ENCODE results near the gene ESR2.
"Not testable (repeated sequence)": the region's sequence is repeated elsewhere in the genome, so short reads cannot be mapped to it uniquely, and the experiment has no call there.

Gene ESR2

DNA sequence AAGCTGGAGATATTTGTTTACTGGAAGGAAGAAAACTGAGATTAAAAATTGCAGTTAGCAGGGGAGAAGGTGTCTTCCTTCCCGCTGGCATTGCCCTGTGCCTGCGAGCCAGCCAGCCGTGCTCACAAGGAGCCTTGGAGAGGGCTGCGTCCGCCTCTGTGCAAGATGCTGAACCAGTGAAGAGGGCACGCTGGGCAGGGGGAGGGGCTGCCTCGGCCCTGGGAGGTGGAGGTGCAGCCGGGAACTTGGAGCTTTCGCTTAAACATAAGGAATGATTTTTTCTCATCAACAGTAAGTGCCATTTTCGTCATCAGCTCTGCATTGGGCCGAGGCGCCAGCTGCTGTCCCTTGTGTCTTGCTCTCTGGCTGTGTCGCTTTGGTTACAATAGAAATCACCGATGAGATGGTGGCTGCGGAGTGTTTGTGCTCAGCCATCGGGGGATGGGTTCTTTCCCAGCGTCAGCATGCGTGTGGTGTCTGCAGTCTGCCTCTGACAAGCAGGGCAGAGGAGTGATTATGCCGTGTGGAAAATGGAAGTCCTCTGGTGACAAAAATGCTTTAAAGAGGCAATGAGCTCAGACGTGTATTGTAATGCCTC lies 97.3 kb downstream of the ESR2 start:
- peak; percentile 68 for DNase-seq (ENCODE audit: low spot score)

DNA sequence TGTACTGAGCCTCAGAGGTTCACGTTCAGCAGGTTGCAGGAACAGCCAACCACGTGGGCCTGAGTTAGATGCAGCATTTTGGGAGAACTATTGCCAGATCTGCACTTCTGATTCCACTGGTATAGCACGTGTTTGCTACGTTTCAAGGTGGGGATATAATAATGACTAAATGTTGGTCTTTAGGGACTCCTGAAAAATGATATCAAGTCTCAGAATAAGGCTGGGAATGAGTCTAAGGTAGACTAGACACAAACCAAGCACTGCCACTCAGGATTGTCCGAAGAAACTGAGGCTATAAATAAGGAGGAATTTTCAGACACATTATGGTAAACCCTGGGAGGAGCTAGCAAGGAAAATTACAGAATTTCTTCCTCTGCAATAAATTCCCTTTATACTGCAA lies 98.1 kb downstream of the ESR2 start:
- no peak for DNase-seq (ENCODE audit: low spot score)

DNA sequence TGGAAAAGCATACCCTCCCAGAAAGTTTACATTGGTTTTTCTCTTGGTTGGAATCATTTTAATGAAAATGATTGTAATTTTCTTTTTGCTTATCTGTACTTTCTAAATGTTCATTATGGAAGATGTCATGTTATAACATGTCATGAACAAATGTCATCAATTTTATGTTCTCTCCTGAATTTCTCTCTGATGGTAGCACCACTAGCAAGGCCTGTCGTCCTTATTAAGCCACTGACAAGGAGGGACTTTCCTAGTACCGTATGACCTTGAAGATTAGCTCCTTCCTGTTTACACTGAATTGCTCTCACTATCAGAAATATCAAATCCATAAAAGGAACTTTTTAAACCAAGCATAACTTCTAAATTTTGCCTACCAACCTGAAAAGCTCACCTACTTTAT lies 99.0 kb downstream of the ESR2 start:
- DNase-seq (ENCODE audit: low spot score), result no peak

DNA sequence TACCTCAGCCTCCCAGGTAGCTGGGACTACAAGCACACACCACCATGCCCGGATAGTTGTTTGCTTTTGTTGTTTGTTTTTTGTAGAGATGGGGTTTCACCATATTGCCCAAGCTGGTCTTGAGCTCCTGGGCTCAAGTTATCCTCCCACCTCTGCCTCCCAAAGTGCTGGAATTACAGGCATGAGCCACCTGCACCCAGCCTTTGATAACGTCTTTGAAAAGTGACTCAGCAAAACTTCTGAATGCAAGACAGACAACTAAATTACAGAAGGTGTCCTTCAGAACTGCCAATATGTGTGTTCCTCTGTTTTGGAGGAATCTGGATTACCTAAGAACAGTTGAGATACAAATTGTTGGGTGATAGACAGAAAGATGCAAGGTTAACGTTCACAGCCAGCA lies 99.8 kb downstream of the ESR2 start:
- DNase-seq (ENCODE audit: low spot score), result no peak

DNA sequence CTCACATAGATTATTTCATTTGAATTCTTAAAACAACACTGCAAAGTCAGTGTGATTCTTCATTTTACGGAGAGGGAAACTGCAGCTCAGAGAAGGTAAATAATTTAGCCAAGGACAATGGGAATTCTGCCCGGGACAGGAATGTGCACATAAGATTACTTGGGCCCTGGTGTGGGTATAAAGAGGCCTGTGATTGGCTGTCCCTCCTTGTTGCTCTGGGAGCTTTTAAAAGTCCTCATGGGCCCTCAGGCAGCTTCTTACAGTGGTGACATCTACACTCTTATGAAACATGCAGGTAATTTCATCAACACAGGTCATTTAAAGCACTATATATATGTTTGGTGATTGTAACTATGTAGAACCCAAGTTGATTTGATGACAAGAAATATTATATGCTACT lies 100.3 kb downstream of the ESR2 start:
- no peak for DNase-seq (ENCODE audit: low spot score)

DNA sequence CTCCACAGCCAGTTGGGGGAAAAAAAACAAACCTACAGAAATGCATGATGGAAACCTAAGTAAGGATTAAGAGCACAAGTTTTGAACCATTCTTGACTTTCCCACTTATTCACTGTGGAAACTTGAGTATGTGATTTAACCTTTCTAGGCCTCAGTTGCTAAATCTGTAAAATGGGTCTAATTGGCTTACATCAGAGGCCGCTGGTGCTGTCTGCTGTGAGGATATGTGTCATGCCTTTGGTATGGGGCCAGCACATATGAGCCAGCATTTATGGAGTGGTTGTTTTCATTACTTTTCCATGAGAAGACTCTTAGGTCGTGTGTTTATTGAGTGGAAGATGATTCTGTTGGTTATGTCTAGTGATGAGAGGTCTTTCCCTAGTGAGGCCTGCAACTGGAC lies 102.4 kb downstream of the ESR2 start:
- DNase-seq (ENCODE audit: low spot score), result no peak

DNA sequence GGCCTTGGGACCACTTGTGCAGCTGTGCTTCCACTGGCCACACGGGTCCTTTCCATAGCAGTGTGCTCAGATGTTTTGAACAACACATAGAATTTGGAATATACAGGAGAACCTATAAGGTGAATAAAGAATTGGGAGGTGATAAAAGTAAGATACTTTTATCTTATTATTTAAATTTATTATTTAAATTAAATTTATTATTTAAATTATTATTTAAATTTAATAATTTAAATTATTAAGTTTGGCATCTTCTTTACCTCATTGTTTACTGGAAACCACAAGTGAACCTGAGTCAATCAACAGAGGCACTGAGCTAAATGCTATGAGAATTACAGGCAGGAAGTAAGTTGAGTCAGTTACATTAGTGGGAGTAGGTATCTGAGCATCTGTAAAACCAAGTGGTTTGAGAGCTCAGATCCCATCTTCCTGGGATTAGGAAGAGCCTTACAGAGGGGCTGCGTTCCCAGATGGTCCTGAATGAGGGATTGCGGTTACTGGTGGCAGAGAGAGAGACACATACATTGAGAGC lies 103.1 kb downstream of the ESR2 start:
- no peak for DNase-seq (ENCODE audit: low spot score)

DNA sequence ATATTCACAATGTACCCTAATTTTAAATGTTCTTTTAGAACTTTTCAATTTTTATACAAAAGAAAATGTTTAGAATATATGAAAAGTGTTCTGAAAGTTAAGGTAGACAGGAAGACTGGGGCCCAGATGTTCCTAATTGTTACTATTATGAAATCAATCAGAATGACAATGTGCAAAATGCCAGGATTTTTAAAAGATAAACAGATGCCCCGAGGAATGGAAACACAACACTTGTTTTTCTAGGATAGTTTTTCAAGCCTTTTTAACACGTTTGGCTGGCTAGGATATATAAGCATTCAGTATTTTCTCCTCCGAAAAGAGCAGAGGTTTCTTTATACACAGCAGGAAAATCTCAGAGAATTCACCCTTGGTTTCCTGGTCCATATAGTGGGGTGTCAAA lies 106.8 kb downstream of the ESR2 start:
- no peak for DNase-seq (ENCODE audit: low spot score)

DNA sequence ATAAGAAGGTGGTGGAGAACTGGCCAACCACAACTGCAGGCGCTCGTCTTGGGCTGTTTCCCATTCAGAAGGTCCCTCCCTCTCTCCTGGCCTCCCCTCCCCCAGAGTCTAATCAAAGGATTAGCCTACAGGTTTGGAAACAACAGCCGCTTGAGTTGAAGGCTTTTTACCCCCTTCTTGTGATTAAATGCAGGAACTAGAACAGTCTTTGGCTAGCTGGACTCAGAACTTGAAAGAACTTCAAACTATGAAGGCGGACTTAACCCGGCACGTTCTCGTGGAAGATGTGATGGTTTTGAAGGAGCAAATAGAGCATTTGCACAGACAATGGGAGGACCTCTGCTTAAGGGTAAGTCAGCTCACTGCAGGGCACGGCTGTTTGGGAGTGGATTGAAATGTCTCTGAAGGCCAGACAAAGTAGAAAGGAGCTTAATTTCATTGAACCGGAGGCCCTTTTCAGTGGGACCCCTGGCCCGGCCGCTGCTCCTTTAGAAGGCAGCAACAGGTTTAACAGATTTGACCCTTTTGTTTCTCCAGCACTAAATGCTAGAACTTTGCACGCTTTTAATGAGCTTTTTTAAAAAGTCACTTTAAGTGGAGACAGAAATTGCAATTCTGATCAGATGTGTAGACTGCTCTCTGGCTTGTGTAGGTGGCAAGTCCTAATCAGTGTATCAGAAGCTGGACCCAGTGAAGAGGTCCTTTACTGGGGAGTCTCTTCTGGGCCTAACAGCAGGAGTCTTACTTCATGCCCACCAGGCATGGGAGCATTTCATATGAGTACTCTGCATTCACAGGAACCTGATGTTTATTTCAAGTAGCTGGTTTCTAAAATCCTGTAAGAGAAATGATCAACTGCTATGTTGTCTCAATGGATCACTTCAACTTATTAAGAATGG lies 107.7 kb downstream of the ESR2 start:
- DNase-seq (ENCODE audit: low spot score), result no peak

DNA sequence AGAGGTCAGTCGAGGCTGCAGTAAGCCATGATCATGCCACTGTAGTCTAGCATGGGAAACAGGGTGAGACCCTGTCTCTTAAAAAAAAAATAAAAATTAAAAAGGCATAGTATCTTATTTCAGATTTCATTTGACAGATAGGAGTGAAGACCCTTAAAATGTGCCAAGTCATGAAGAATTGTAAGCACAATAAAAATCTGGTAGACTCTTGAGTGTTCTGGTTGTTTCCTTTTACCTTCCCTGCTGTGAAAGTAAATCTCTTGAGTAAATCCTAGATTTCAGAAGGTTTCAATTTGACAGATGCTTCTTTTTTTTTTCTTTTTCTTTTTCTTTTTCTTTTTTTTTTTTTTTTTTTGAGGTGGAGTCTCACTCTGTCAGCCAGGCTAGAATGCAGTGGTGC lies 109.0 kb downstream of the ESR2 start:
- no peak for DNase-seq (ENCODE audit: low spot score)

DNA sequence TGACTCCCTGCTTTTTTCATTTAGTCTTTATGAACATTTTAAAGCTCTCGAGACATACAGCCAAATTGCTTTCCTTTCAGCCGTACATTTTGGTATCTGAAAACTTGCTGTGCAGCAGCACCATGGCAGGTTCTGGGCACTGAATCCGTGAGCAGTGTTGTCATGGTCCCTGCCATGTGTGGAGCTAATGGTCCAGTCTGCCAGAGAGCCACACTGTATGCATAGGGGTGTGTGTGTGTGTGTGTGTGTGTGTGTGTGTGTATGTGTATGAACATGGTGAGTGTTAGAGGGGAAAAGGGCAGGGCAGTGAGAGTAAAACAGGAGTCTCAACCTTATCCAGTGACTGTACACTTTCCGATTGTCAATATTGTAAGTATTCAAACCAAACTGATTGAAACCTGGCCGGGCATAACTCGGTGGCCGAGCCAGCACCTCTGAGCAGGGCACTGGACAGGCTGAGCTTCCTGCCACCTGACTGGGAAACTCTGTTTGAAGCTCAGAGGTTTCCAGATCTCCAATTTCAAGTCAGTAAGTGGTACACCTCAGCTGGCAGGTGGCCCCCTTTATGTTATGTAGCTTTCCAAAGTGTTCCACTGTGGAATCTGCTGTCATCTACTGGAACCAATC lies 110.0 kb downstream of the ESR2 start:
- DNase-seq (ENCODE audit: low spot score), result no peak

DNA sequence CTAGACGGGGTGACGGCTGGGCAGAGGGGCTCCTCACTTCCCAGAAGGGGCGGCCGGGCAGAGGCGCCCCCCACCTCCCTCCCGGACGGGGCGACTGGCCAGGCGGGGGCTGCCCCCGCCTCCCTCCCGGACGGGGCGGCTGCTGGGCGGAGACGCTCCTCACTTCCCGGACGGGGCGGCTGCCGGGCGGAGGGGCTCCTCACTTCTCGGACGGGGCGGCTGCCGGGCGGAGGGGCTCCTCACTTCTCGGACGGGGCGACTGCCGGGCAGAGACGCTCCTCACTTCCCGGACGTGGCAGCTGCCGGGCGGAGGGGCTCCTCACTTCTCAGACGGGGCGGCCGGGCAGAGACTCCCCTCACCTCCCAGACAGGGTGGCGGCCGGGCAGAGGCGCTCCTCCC lies 111.3 kb downstream of the ESR2 start:
- DNase-seq (ENCODE audit: low spot score), result not testable (repeated sequence)

DNA sequence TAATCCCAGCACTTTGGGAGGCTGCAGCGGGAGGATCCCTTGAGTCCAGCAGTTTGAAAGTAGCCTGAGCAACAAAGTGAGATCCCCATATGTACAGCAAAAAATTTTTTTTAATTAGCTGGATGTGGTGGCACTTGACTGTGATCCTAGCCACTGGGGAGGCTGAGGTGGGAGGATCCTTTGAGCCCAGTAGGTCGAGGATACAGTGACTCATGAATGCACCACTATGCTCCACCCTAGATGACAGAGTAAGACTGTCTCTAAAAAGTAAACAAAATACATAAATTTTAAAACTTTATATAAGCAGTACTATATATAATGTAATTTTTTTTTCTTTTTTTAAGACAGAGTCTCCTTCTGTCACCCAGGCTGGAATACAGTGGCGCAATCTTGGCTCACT lies 115.4 kb downstream of the ESR2 start:
- DNase-seq (ENCODE audit: low spot score), result no peak

DNA sequence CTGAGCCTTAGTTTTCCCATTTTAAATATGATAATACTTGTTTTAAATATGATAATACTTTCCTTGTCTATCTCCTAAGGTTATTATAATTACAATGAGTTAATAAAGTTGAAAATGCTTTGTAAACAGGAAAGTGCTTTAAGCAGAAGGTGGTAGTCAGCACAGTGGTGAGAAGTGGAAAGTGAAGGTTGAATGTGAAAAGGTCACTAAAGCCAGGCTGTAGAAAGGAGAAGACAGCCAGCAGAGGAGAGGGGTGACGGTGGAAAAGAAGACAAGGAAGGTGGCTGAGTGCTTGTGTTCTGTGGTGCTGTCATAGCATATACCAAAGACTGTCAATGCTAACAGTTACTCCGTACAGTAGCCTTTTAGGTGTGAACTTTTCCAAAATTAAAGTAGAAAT lies 117.8 kb downstream of the ESR2 start:
- no peak for DNase-seq (ENCODE audit: low spot score)

DNA sequence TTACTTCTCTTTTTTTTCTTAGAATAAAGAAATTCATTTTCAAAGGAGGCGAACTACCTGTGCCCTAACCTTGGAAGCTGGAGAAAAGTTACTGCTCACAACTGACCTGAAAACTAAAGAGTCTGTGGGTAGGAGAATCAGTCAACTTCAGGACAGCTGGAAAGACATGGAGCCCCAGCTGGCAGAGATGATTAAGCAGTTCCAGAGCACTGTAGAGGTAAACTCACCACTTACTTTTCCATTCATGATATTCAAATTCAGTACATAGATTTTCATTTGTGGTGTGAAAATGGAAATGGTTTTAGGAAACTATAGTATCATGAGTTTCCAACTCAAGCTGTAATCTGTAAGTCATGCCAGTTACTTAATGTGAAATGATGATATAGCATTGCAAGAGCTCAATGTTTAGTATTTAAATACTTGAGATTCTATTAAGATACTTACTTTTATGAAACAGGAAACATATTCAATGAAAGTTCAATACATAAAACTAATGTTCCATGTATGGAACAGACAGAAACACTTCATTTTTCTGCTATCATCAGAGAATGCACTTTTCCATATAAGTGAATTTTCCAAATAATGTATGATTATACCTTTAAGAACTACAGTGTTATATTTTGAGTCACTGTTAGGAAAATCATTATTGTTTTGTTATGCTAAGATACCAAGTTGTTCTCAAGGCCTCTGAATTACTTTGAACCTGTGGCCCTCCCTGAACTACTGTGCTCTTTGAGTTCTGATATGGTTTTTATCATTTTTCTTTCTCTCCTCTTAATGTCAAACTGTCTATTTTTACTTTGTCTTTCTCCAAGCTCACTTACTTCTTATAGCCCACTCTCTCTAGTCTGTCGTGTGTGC lies 119.0 kb downstream of the ESR2 start:
- DNase-seq (ENCODE audit: low spot score), result no peak

DNA sequence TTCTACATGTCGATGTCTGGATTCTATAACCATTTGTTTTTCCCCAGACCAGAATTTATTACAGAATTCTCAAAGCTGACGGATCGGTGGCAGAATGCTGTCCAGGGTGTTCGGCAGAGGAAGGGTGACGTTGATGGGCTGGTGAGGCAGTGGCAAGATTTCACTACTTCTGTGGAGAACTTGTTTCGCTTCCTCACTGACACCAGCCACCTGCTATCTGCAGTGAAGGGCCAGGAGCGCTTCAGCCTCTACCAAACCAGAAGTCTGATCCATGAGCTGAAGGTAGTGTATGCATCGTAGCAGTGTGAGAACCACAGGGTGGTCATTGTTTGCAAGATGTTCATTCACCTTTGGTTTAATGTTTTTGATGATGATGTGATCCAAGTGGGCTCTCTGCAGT lies 124.0 kb downstream of the ESR2 start:
- DNase-seq (ENCODE audit: low spot score), result no peak

DNA sequence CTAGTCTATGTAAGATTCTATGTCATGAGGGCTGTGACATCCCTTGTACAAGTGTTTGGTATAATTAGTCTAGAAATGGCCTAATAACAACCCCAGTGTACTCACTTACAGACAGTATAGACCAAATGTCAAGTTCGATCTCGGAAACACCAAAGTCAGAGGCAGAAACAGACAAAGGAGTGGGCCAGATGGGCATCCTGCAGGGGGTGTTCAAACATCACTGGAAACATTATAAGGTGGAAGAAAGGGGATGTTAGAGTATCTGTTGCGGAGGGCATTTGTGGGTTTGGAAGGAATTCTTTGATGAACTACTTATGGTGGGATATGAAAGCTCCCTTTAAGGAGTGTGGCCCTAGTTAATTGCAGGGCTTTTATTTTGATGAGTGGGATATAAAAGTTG lies 134.6 kb downstream of the ESR2 start:
- DNase-seq (ENCODE audit: low spot score), result no peak

DNA sequence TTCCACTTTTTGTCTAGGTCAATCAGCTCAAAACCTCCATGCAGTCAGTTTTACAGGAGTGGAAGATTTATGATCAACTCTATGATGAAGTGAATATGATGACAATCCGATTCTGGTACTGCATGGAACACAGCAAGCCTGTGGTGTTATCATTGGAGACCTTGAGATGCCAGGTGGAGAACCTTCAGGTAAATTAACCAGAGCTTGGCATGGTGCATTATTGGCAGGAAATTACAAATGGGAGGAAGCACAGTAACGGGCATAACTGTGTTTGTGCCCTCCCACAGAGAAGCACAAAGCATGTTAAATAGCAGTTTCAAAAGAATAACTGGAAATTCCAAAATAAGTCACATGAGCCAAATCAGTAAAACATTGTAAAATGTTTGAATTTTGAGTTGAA lies 135.6 kb downstream of the ESR2 start:
- no peak for DNase-seq (ENCODE audit: low spot score)

DNA sequence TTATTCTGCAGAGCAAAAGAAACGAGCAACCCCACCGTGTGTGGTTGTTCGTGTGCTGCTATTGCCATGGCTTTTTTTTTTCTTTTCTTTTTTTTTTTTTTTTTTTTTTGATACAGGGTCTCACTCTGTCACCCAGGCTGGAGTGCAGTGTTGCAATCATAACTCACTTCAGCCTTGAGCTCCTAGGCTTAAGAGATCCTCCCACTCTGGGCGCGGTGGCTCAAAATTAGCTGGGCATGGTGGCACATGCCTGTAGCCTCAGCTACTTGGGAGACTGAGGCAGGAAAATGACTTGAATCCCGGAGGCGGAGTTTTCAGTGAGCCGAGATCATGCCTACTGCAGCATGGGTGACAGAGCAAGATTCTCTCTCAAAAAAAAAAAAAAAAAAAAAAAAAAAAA lies 144.2 kb downstream of the ESR2 start:
- DNase-seq (ENCODE audit: low spot score), result no peak

DNA sequence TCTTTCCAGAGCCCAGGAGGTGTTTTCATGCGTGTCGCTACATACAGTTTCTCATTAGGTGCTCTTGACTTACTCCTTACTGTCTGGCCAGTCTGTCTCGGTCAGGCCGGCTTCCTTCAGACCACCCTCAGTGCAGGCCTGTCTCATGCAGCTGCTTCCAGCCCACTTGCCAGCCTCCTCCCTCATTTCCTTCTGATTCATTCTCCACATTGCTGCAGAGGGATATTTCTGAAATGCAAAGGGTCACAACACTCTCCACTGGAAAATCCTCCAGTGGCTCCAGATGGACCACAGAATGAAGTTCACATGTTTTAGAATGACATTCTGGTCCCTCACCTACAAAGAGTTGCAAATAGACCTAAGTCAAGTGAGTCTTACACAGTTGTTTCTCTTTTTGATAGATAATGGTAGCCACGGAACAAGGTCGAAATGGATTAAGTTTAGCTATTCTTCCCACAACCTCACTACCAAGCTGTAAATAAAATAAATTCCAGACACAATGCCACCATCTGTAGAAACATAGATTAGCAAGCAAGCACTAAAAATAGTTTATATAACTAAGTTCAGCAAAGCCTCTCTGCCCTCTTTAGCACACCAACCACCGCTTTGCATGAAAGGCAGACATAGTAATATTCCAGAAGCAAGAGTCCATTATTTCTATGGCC lies 146.9 kb downstream of the ESR2 start:
- no peak for DNase-seq (ENCODE audit: low spot score)

DNA sequence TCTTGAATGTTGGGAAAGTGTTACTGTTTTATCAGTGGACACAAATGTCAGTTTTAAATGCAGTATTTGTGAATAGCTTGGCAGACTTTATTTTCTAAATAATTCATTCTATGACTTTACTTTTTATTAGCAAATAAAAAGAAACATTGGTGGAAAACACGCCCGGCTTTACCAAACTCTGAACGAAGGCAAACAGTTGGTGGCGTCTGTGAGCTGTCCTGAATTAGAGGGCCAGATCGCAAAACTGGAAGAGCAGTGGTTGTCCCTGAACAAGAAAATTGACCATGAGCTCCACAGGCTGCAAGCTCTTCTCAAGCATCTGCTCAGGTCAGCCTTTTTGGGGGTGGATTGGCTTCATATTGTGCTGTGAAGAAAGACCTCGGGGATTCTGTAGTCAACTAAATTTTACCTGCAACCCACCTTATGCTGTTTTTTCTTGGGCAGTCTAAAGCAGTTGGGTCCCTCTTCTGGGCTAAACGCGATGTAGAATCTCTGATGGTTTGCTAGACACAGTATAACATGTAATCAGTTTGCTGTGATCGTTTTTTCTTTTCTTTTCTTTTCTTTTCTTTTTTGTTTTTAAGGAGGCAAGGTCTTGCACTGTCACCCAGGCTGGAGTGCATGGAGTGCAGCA lies 156.4 kb downstream of the ESR2 start:
- DNase-seq (ENCODE audit: low spot score), result peak; percentile 4
